PFSK-1 (cell line): ENCODE results near the gene RALGAPA2.

Experiments
- FOXP2 ChIP-seq: optimal IDR thresholded peaks from 2 replicates; pipeline ENCODE3; 2011; ENCODE audit warnings: borderline replicate concordance, control low read depth, inconsistent platforms; ENCODE audit not compliant: insufficient read depth; ENCODE audit errors: extremely low read length, extremely low read depth
- POLR2AphosphoS5 ChIP-seq: IDR thresholded peaks from 2 replicates; pipeline ENCODE4 v1.6.1; 2012; ENCODE audit warnings: low read depth, mild to moderate bottlenecking, control low read depth, low read length, moderate library complexity
- REST ChIP-seq, 2 experiments: IDR thresholded peaks; 2 replicates each; pipeline versions ENCODE4 v1.6.1 to v1.8.0; 2011 to 2012; ENCODE audit warnings: low read depth in 2 of 2, low read length in 2 of 2, control low read depth in 1 of 2, inconsistent platforms in 1 of 2, mild to moderate bottlenecking in 1 of 2, moderate library complexity in 1 of 2; ENCODE audit not compliant: insufficient read depth in 1 of 2
- SIN3A ChIP-seq: IDR thresholded peaks from 2 replicates; pipeline ENCODE4 v1.6.1; 2012; ENCODE audit warnings: mild to moderate bottlenecking, low read length, moderate library complexity, borderline replicate concordance; ENCODE audit not compliant: insufficient read depth
- TAF1 ChIP-seq: IDR thresholded peaks from 2 replicates; pipeline ENCODE4 v1.6.1; 2012; ENCODE audit warnings: low read length, control low read depth, borderline replicate concordance; ENCODE audit not compliant: insufficient read depth

Gene RALGAPA2

GRCh38 chr20:20366551-20366875 lies 345.9 kb downstream of the RALGAPA2 start:
- TF ChIP-seq TAF1 (no peak), FOXP2 (no peak), REST (IDR thresholded peaks at IDR 0.05; ENCODE audit: insufficient read depth in 1 of 2, low read depth in 2 of 2, low read length in 2 of 2) (no peak), POLR2AphosphoS5 (no peak), SIN3A (no peak)

GRCh38 chr20:20365480-20366161 lies 346.8 kb downstream of the RALGAPA2 start:
- TF ChIP-seq FOXP2 (no peak), TAF1 (no peak), REST (IDR thresholded peaks at IDR 0.05; ENCODE audit: insufficient read depth in 1 of 2, low read depth in 2 of 2, low read length in 2 of 2) (no peak), POLR2AphosphoS5 (no peak), SIN3A (no peak)

GRCh38 chr20:20364593-20365479 lies 347.6 kb downstream of the RALGAPA2 start:
- TF ChIP-seq TAF1 (no peak), POLR2AphosphoS5 (no peak), SIN3A (no peak), FOXP2 (no peak), REST (IDR thresholded peaks at IDR 0.05; ENCODE audit: insufficient read depth in 1 of 2, low read depth in 2 of 2, low read length in 2 of 2) (no peak)

GRCh38 chr20:20363799-20364592 lies 348.4 kb downstream of the RALGAPA2 start:
- no peak for TF ChIP-seq SIN3A
- no peak for TF ChIP-seq FOXP2

GRCh38 chr20:20363434-20363798 lies 349.0 kb downstream of the RALGAPA2 start:
- TF ChIP-seq POLR2AphosphoS5 (no peak), TAF1 (no peak), SIN3A (no peak), FOXP2 (no peak), REST (IDR thresholded peaks at IDR 0.05; ENCODE audit: insufficient read depth in 1 of 2, low read depth in 2 of 2, low read length in 2 of 2) (no peak)
